ENCODE results near the gene GSE1. TPM values are rescaled to one million over a fixed set of nuclear protein-coding genes. Genes with fewer than 3 reads are reported as not detected.
A peak's percentile ranks its signal among the peaks of the same experiment; 100 is the strongest.

The GSE1 gene
- total RNA-seq, 3 donors from 2014 or later, result 52.3 to 105 (median 60.7) TPM

GRCh38 chr16:85575920-85576319 lies 37.2 kb upstream of the GSE1 start:
- no peak for DNase-seq (ENCODE audit: low spot score in 2 of 2)
- Histone ChIP-seq H3K4me3 (no peak overlapping the region), H3K36me3 (no peaks in the 10 kb centered on the region), H3K9me3 (no peaks in the 10 kb centered on the region), H3K27me3 (no peaks in the 10 kb centered on the region), H3K4me1 (peaks cover 8 to 30% of the 10 kb centered on the region in 2 donors), H3K27ac (no peak overlapping the region)
- TF ChIP-seq POLR2AphosphoS5 (IDR thresholded peaks at IDR 0.05) (no peak), CTCF (IDR thresholded peaks at IDR 0.05) (no peak), POLR2A (IDR thresholded peaks at IDR 0.05) (no peak)
- intact Hi-C loops (cut with DNase I; ENCODE audit: low total_unique reads), result loop anchor here (1.0 kb wide), 1 partner anchor 30 kb away; no protein-coding TSS in a partner anchor

GRCh38 chr16:85576944-85577343 lies 36.2 kb upstream of the GSE1 start:
- peak overlapping the region in 1 of 2 donors; percentile 7 for H3K27ac ChIP-seq
- DNase-seq (ENCODE audit: low spot score in 2 of 2), result no peak

GRCh38 chr16:85577899-85578598 lies 35.1 kb upstream of the GSE1 start:
- intact Hi-C loops (cut with DNase I; ENCODE audit: low total_unique reads), result no loop called here
- H3K27me3 ChIP-seq, result no peaks in the 10 kb centered on the region
- no peaks in the 10 kb centered on the region for H3K36me3 ChIP-seq
- no peak overlapping the region for H3K27ac ChIP-seq
- H3K4me1 ChIP-seq, result peaks cover 8 to 30% of the 10 kb centered on the region in 2 donors
- no peak for TF ChIP-seq CTCF (IDR thresholded peaks at IDR 0.05)
- no peak for TF ChIP-seq POLR2AphosphoS5 (IDR thresholded peaks at IDR 0.05)
- no peak for TF ChIP-seq POLR2A (IDR thresholded peaks at IDR 0.05)
- no peak for DNase-seq (ENCODE audit: low spot score in 2 of 2)
- no peaks in the 10 kb centered on the region for H3K9me3 ChIP-seq
- no peak overlapping the region for H3K4me3 ChIP-seq

More at GRCh38 chr16:85576944-85577343, 36.2 kb upstream of the GSE1 start:
- intact Hi-C loops (cut with DNase I; ENCODE audit: low total_unique reads), result loop anchor here (1.0 kb wide), 1 partner anchor 31 kb away; no protein-coding TSS in a partner anchor
- Histone ChIP-seq H3K9me3 (no peaks in the 10 kb centered on the region), H3K36me3 (no peaks in the 10 kb centered on the region), H3K4me1 (peaks cover 8 to 30% of the 10 kb centered on the region in 2 donors), H3K4me3 (no peak overlapping the region), H3K27me3 (no peaks in the 10 kb centered on the region)
- TF ChIP-seq POLR2A (IDR thresholded peaks at IDR 0.05) (no peak), CTCF (IDR thresholded peaks at IDR 0.05) (no peak), POLR2AphosphoS5 (IDR thresholded peaks at IDR 0.05) (no peak)

GRCh38 chr16:85578599-85578948 lies 34.5 kb upstream of the GSE1 start:
- no peak for DNase-seq (ENCODE audit: low spot score in 2 of 2)
- Histone ChIP-seq H3K9me3 (no peaks in the 10 kb centered on the region), H3K4me1 (peaks cover 8 to 28% of the 10 kb centered on the region in 2 donors), H3K36me3 (no peaks in the 10 kb centered on the region), H3K27ac (no peak overlapping the region), H3K4me3 (no peak overlapping the region), H3K27me3 (no peaks in the 10 kb centered on the region)
- TF ChIP-seq POLR2AphosphoS5 (IDR thresholded peaks at IDR 0.05) (no peak), POLR2A (IDR thresholded peaks at IDR 0.05) (no peak), CTCF (IDR thresholded peaks at IDR 0.05) (no peak)
- intact Hi-C loops (cut with DNase I; ENCODE audit: low total_unique reads), result no loop called here

- Histone ChIP-seq H3K27ac (peak overlapping the region; percentile 19 to 68), H3K9me3 (no peaks in the 10 kb centered on the region), H3K4me1 (peaks cover 3 to 21% of the 10 kb centered on the region in 2 donors), H3K36me3 (no peaks in the 10 kb centered on the region), H3K27me3 (no peaks in the 10 kb centered on the region), H3K4me3 (no peak overlapping the region)
- intact Hi-C loops (cut with DNase I; ENCODE audit: low total_unique reads), result no loop called here
- no peak for TF ChIP-seq POLR2A (IDR thresholded peaks at IDR 0.05)
- no peak for TF ChIP-seq CTCF (IDR thresholded peaks at IDR 0.05)
- TF ChIP-seq POLR2AphosphoS5 (IDR thresholded peaks at IDR 0.05), result no peak
- DNase-seq (ENCODE audit: low spot score in 2 of 2), result no peak
Measured at GRCh38 chr16:85579191-85579590, 33.9 kb upstream of the GSE1 start.

Measured in breast epithelium (tissue), 4 donors.